Measurements from ENCODE around the gene ATP5ME. TPM values are rescaled to one million over a fixed set of nuclear protein-coding genes. Genes with fewer than 3 reads are reported as not detected.

The ATP5ME gene
- total and polyA plus RNA-seq, 2 of the 13 experiments (the other 11 are each of a cell fraction or from before 2014, with no cell fraction given), result 305 to 753 TPM

DNA sequence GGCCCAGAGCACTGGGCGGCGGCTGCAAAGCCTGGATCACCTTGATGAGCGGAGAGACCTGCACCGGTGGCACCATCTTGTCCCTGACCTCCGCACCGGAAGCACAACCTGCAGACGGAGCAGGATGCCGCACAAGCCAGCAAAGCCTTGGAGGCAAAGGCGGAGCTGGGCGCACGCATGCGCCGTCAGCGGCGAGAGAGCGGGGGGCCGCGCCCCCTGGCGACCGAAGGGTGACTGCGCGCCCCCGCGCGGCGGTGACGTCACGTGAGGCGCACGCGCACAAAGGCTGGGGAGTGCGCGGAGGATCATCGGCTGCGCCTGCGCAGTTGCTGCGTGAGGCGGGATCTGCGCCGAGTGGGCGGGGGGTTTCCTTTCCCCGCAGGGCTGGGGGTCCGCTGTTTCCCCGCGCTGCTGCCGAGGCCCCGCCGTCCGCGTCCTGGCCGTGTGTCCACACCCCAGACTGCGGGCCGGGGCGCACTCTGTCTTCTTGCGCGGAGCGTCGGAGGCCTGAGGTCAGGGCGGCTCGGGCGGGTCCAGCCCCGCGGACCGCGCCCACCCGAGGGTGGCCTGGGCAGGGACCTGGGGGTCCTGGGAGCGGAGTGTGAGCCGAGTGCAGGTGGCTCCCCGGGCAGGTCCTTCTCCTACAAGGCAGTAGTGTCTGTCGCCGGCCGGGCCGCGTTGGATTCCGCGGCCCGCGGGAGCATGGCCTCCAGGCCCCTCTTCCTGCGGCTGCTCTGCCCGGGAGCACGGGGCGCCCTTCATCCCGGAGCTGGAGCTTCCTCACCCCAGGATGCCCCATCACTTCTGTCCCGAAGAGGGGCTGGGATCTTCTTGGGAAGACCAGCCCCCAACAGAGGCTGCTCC lies at the start of gene ATP5ME, which contains the start of gene MYL5 (continued):
- no peak for TF ChIP-seq HNF4A (CRISPR knock-in tag; IDR thresholded peaks at IDR 0.05)
- TF ChIP-seq RFXAP (CRISPR knock-in tag; IDR thresholded peaks at IDR 0.05; ENCODE audit: borderline replicate concordance), result peak; percentile 75; the same call in 1 of the 2 replicates
- no peak for TF ChIP-seq KAT7 (CRISPR knock-in tag; IDR thresholded peaks at IDR 0.05; ENCODE audit: borderline replicate concordance)
- TF ChIP-seq ZIK1 (CRISPR knock-in tag; IDR thresholded peaks at IDR 0.05; ENCODE audit: borderline replicate concordance, low read depth), result peak; percentile 86
- TF ChIP-seq ZNF362 (CRISPR knock-in tag; IDR thresholded peaks at IDR 0.05; ENCODE audit: borderline replicate concordance), result 0 out of 2 replicates have a peak, but pooled peaks have one; percentile 40
- no peak for TF ChIP-seq CEBPZ (IDR thresholded peaks at IDR 0.05; ENCODE audit: low read length)
- TF ChIP-seq SKI (IDR thresholded peaks at IDR 0.05; ENCODE audit: partially characterized antibody), result peak; percentile 63
- no peak for TF ChIP-seq MBNL3 (CRISPR knock-in tag; conservative IDR thresholded peaks at IDR 0.05)
- peak; percentile 50; the same call in 1 of the 2 replicates for TF ChIP-seq ZNF619 (CRISPR knock-in tag; IDR thresholded peaks at IDR 0.05)
- TF ChIP-seq ZNF784 (CRISPR knock-in tag; IDR thresholded peaks at IDR 0.05; ENCODE audit: borderline replicate concordance), result no peak
- TF ChIP-seq CBX1 (IDR thresholded peaks at IDR 0.05; ENCODE audit: low read depth), result peak; percentile 55
- no peak for TF ChIP-seq HOXA7 (CRISPR knock-in tag; IDR thresholded peaks at IDR 0.05)
- TF ChIP-seq PHB2 (IDR thresholded peaks at IDR 0.05; ENCODE audit: partially characterized antibody), result no peak
- TF ChIP-seq, protein P1, sequence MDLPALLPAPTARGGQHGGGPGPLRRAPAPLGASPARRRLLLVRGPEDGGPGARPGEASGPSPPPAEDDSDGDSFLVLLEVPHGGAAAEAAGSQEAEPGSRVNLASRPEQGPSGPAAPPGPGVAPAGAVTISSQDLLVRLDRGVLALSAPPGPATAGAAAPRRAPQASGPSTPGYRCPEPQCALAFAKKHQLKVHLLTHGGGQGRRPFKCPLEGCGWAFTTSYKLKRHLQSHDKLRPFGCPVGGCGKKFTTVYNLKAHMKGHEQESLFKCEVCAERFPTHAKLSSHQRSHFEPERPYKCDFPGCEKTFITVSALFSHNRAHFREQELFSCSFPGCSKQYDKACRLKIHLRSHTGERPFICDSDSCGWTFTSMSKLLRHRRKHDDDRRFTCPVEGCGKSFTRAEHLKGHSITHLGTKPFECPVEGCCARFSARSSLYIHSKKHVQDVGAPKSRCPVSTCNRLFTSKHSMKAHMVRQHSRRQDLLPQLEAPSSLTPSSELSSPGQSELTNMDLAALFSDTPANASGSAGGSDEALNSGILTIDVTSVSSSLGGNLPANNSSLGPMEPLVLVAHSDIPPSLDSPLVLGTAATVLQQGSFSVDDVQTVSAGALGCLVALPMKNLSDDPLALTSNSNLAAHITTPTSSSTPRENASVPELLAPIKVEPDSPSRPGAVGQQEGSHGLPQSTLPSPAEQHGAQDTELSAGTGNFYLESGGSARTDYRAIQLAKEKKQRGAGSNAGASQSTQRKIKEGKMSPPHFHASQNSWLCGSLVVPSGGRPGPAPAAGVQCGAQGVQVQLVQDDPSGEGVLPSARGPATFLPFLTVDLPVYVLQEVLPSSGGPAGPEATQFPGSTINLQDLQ (CRISPR knock-in tag; IDR thresholded peaks at IDR 0.05), result 0 out of 2 replicates have a peak, but pooled peaks have one; percentile 58
- TF ChIP-seq ZNF496 (CRISPR knock-in tag; IDR thresholded peaks at IDR 0.05; ENCODE audit: insufficient replicate concordance), result no peak
- peak; percentile 46; the same call in 1 of the 2 replicates for TF ChIP-seq ARNTL (CRISPR knock-in tag; IDR thresholded peaks at IDR 0.05)
- no peak for TF ChIP-seq ZNF253 (CRISPR knock-in tag; IDR thresholded peaks at IDR 0.05; ENCODE audit: borderline replicate concordance)
- no peak for TF ChIP-seq REXO4 (CRISPR knock-in tag; IDR thresholded peaks at IDR 0.05; ENCODE audit: borderline replicate concordance)
- TF ChIP-seq SNRNP70 (IDR thresholded peaks at IDR 0.05; ENCODE audit: low read depth, low read length), result no peak
- no peak for TF ChIP-seq NFIB (CRISPR knock-in tag; IDR thresholded peaks at IDR 0.05; ENCODE audit: borderline replicate concordance)
- no peak for TF ChIP-seq ZFP37 (CRISPR knock-in tag; IDR thresholded peaks at IDR 0.05; ENCODE audit: borderline replicate concordance)

Measured in HepG2 (cell line).